Skeletal muscle satellite cell (primary cell): ENCODE results near the gene MYL12A.
A peak's percentile ranks its signal among the peaks of the same experiment; 100 is the strongest.

Source experiments
- H3K27me3 ChIP-seq: 2 replicates; pipeline ENCODE4 v1.7.0; 2013; ENCODE audit warnings: low read length; ENCODE audit not compliant: control insufficient read depth, insufficient read depth
- H3K36me3 ChIP-seq: 2 replicates; pipeline ENCODE4 v1.7.0; 2013; ENCODE audit warnings: mild to moderate bottlenecking, control low read depth, low read length; ENCODE audit not compliant: insufficient read depth
- H3K4me1 ChIP-seq: 2 replicates; pipeline ENCODE4 v1.7.0; 2013; ENCODE audit warnings: low read length; ENCODE audit not compliant: control insufficient read depth, insufficient read depth
- H3K4me2 ChIP-seq: 2 replicates; pipeline ENCODE4 v1.7.0; 2013; ENCODE audit warnings: mild to moderate bottlenecking, low read length
- H3K4me3 ChIP-seq: 2 replicates; pipeline ENCODE4 v1.7.0; 2013; ENCODE audit warnings: low read length
- H3K9ac ChIP-seq: 2 replicates; pipeline ENCODE4 v1.7.0; 2013; ENCODE audit warnings: mild to moderate bottlenecking, low read depth, low read length, moderate library complexity
- H3K9me3 ChIP-seq: replicated peaks from 2 replicates; pipeline ENCODE4 v1.7.0; 2013; ENCODE audit warnings: mild to moderate bottlenecking, control low read depth, low read length

The MYL12A gene

DNA sequence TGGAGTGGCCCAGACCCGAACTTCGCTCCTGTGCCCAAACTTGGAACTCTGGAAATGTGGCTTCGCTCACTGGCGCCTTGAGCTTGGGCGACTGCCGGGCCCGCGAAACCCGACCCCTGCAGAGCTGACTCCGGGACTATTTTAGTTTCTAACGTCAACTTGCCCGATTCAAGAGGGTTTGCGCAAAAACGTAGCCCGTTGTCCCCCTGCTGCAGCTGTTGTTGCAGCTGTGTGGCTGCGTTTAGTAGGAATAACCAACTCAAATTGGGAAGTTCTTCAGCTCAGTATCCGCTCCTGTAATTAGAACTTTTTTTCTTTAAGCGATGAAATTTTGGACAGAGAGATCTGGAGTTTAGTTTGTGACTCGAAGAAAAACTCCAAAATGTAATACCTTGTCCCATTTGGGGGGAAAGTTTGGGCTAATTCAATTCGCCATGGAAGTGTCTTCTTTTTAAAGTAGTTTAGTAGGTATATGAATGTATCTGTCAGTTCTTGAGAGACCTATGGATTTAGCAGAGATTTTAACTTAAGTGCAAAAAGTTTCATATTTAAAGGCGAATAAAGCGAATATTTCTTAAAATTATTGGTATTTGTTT lies 559 bp downstream of the MYL12A start:
- Histone ChIP-seq H3K4me3 (peak overlapping the region; percentile 82), H3K27me3 (no peaks in the 10 kb centered on the region), H3K36me3 (peaks cover 28% of the 10 kb centered on the region), H3K9me3 (no peaks in the 10 kb centered on the region), H3K4me1 (peaks cover 49% of the 10 kb centered on the region), H3K9ac (peak overlapping the region; percentile 98), H3K4me2 (peak overlapping the region; percentile 79)

DNA sequence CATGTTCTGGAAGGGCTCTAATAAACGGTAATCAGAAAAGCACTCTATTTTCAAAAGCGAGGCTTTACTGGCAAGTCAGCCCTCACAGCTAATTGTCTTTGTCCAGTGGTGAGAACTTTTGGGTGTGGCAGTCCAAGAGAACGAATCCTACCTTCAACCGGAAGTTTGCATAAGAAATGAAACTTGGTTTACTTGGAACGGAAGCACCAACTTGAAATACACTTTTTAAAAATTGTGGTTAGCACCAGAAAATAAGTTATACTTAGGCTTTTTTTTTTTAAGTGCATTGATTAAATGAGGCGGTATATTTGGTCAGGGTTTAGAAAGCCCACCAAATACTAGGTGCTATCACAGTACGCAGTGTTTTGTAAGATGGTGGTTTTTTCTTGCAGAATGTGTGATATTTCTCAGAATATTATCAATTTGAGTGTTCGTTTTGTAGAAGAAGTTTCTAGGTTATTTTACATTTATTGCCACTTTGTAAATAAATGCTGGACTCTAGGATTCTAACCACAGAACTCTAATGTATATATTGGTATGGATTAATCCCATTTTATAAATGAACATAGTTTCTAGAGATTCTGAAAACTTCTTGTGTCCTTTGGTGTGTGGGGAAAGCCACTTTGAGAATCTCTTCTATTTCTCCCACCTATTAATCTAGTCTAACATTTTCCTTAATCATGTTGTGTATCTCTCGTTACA lies 1.2 kb downstream of the MYL12A start:
- Histone ChIP-seq H3K27me3 (no peaks in the 10 kb centered on the region), H3K9me3 (no peaks in the 10 kb centered on the region), H3K4me3 (peak overlapping the region; percentile 82), H3K4me2 (peak overlapping the region; percentile 79), H3K9ac (peak overlapping the region; percentile 98), H3K36me3 (peaks cover 34% of the 10 kb centered on the region), H3K4me1 (peaks cover 49% of the 10 kb centered on the region)

DNA sequence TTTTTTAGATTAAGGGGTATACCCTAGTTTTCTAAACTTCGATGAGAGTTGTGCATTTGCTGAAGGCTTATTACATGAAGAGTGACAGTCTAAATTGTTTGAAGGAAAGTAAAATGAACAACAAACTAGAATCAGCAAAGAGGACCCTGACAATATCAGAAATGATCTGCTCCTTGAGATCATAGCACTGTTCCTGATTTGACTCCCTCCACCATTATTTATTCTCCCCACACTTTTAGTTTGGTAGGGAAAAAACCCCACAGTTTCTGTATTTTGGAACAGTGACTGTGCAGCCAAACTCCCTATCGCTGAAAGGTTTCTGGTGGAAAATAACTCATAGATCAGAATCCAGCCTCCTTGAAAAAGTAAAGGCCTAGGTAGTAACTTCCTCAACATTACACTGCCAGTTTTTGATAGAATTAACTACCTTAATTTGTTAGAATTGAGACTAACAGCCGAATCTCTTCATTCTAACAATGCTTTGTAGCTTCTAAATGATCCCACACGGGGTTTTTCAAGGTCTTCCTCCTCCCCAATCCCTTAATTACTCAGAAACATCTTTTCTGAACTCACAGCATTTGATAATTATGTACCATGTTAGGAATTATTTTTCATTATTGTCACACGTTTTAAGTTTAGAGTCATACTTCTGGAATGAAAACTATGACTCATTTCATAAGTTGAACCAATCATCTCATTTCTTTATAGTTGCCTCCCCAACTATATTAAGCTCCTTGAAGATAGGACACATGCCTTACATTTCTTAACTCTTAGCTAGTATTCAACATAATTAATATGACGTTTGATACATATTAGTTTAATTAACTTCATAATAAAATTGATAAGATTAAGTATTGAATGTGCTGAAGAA lies 2.9 kb downstream of the MYL12A start:
- Histone ChIP-seq H3K36me3 (peaks cover 51% of the 10 kb centered on the region), H3K9ac (peak overlapping the region; percentile 98), H3K4me3 (peak overlapping the region; percentile 82), H3K9me3 (no peaks in the 10 kb centered on the region), H3K4me1 (peaks cover 61% of the 10 kb centered on the region), H3K4me2 (peak overlapping the region; percentile 79), H3K27me3 (no peaks in the 10 kb centered on the region)

DNA sequence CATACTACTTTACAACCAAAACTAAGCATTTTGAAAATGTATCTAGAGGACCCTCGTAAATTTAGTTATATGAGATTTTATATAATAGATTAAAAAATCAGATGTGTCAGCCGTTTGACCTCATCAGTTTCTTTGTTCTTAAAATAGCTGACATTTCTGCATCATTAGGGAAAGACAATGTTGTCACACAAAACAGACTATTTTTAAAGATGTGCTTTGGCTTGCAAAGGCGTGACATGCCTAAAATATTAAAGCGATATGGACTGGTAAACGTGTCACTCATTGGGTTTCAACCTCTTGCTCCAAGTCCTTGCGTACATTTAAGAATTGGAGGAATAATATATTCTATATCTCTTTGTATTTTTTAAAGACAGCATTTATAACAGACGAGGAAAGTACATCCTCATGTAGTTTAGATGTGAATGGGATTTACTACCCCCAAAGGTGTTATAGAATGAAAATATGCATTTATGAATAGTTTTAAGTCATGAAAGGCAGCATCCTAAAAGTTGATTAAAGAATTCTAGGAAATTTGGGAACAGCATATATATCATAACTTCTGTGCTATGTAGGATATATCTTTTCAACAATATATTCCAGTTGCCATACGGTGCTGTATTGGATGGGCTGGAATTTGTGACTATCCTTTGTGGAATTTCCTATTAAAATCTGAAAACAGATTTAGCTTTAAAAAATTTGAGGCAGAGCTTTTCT lies 3.8 kb downstream of the MYL12A start:
- Histone ChIP-seq H3K9me3 (no peaks in the 10 kb centered on the region), H3K27me3 (no peaks in the 10 kb centered on the region), H3K4me3 (peak overlapping the region; percentile 37), H3K36me3 (peaks cover 60% of the 10 kb centered on the region), H3K9ac (peak overlapping the region; percentile 57), H3K4me1 (peaks cover 62% of the 10 kb centered on the region), H3K4me2 (peak overlapping the region; percentile 79)

DNA sequence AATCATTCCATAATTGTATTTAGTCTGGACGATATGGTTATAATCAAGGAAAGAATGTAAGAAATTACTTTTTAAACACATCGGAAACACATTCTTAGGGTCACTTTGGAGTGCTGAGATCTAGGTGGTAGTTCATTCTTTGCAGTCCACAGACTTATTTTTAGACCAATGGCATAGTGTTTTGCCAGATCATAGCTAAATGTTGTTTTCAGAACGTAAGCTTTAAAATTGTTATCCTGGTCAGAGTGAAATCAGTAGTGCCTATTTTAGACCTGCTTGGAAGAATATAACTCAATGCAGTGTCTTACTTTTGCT lies 4.3 kb downstream of the MYL12A start:
- Histone ChIP-seq H3K4me3 (peak overlapping the region; percentile 37), H3K9ac (peak overlapping the region; percentile 57)

DNA sequence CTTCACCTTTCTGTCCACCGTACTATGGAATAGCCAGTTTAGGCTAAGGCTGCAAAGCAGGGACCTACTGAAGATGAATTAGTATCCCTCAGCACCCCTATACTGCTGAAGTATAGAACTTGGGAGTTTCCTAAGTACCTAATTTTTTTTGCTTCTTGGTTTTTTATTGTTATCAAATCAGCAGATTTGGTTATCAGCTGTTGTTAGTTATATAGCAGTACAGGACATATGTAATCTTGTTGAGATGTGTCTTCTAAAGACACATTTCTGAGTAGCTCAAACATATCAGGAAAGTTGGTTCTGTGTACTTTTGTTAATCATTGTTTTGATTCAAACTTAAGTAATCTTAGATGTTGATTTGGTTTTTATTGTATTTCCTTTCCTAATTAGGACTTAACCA lies 5.2 kb downstream of the MYL12A start:
- Histone ChIP-seq H3K9me3 (no peaks in the 10 kb centered on the region), H3K36me3 (peaks cover 71% of the 10 kb centered on the region), H3K4me2 (peak overlapping the region; percentile 79), H3K9ac (no peak overlapping the region), H3K27me3 (no peaks in the 10 kb centered on the region), H3K4me3 (no peak overlapping the region), H3K4me1 (peaks cover 67% of the 10 kb centered on the region)

More for the DNA sequence above, 4.3 kb downstream of the MYL12A start:
- Histone ChIP-seq H3K27me3 (no peaks in the 10 kb centered on the region), H3K36me3 (peaks cover 64% of the 10 kb centered on the region), H3K4me1 (peaks cover 62% of the 10 kb centered on the region), H3K9me3 (no peaks in the 10 kb centered on the region), H3K4me2 (peak overlapping the region; percentile 79)

DNA sequence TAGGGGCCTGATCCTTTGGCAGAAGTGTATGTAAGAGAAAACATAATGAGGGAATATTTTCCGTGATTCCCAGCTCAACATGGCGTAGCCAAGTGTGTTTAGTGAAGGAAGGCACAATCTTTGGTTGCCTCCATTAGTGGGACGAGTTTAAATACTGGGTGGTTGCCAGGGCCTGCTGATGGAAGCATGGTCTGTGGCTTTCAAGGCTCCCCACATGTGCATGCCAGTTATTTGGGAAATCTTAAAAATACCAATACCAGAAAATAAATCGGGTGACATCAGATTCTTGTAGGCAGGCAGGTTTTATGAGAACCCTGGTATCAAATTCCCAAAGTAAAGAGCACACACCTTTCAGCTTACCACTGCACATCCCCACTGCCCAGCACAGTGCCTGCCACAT lies 7.1 kb downstream of the MYL12A start:
- Histone ChIP-seq H3K4me1 (peaks cover 71% of the 10 kb centered on the region), H3K9me3 (no peaks in the 10 kb centered on the region), H3K4me2 (no peak overlapping the region), H3K36me3 (peaks cover 74% of the 10 kb centered on the region), H3K9ac (peak overlapping the region; percentile 13), H3K27me3 (no peaks in the 10 kb centered on the region), H3K4me3 (no peak overlapping the region)

DNA sequence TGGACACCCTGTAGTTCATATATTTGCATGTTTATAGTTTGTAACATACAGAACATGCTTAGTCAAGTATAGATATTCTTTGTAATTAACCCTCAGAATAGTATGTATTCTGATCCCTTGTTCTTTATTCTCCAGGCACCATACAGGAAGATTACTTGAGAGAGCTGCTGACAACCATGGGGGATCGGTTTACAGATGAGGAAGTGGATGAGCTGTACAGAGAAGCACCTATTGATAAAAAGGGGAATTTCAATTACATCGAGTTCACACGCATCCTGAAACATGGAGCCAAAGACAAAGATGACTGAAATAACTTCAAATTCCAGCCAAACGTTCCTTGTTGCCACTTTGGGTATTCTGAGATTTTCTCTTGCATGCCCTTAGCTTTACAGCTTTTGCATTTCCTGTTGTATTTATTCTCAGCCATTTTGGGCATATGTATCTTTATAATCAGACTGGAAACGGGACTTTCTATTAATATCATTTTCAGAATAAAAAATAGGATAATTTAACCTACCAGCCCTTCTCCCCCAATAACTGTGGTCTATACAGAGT lies 8.1 kb downstream of the MYL12A start:
- no peak overlapping the region for H3K4me2 ChIP-seq
- peaks cover 69% of the 10 kb centered on the region for H3K4me1 ChIP-seq
- H3K27me3 ChIP-seq: no peaks in the 10 kb centered on the region
- H3K9me3 ChIP-seq: no peaks in the 10 kb centered on the region
- no peak overlapping the region for H3K4me3 ChIP-seq
- peak overlapping the region; percentile 56 for H3K9ac ChIP-seq
- H3K36me3 ChIP-seq: peaks cover 69% of the 10 kb centered on the region

DNA sequence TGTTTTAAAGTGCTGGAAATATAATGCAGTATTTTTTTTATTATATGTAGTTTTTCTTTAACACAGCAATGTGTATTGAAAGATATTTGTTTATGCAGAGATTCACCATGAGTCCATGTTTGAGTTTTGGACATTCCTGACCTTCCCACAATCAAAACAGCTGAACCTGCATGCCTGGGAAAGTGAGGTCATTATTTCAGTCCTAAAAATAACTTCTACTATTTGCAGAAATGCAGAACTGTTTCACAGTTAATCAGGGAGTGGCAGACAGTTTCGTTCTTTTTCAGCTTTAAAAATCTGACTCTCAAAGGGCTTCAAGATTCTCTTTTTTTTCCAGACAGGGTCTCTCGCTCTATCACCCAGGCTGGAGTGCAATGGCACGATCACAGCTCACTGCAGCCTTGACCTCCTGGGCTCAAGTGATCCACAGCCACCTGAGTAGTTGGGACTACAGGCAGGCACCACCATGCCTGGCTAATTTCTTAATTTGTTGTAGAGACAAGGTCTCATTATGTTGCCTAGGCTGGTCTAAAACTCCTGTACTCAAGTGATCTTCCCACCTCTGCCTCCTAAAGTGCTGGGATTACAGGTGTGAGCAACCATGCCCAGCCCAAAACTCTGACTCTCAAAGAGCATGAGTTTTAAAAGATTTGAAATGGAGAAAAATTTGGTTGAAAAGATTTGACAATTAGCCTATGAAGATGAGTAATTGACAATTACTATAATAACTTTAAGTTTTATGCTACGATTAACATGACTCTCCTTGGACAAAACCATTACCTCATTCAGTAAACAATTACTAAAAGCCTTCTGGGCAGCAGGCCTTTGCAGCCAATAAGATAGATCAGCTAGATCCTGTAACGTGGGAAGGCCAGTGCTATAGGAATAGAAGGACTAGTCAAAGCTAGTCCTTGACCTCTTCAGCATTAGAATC lies 9.4 kb downstream of the MYL12A start:
- peaks cover 69% of the 10 kb centered on the region for H3K36me3 ChIP-seq
- peak overlapping the region; percentile 48 for H3K4me2 ChIP-seq
- peaks cover 63% of the 10 kb centered on the region for H3K4me1 ChIP-seq
- H3K9ac ChIP-seq: peak overlapping the region; percentile 72
- H3K9me3 ChIP-seq: no peaks in the 10 kb centered on the region
- H3K4me3 ChIP-seq: peak overlapping the region; percentile 22
- H3K27me3 ChIP-seq: no peaks in the 10 kb centered on the region

DNA sequence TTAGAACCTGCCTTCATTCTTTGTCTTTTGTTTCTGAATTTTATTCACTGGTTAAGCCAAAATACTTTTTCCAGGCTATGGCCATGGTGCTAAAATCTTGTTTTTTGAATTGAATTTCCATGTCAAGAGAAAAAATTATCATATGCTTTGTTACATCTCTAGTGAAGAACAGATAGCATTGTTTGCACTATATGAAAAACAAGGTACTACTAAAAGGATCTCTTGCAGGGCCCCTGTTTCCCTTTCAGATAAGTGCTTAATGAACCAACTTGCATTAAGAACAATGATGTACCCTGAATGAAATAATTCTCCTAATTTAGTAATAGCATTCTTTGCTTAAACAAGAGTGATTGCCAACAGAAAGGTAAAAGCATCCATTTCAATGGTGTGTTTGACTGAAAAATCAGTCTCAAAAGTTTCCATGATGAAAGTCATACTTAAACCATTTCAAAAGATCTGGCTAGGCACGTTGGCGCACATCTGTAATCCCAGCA lies 10.1 kb downstream of the MYL12A start:
- H3K4me2 ChIP-seq: no peak overlapping the region
- no peaks in the 10 kb centered on the region for H3K27me3 ChIP-seq
- peak overlapping the region; percentile 72 for H3K9ac ChIP-seq
- no peaks in the 10 kb centered on the region for H3K9me3 ChIP-seq
- no peak overlapping the region for H3K4me3 ChIP-seq
- peaks cover 68% of the 10 kb centered on the region for H3K36me3 ChIP-seq
- H3K4me1 ChIP-seq: peaks cover 56% of the 10 kb centered on the region
